Activated CD4-positive, CD25-positive, alpha-beta regulatory T cell treated with anti-CD3 and anti-CD28 coated beads, Interleukin-2, amount 50 U/mL, for 24 hours (primary cell): ENCODE measurements around the gene RYR2.
"Not testable (repeated sequence)": the region's sequence is repeated elsewhere in the genome, so short reads cannot be mapped to it uniquely, and the experiment has no call there.

ENCODE experiments used
- ATAC-seq, 2 donors: fragments of 150-1000 bp; cut with Tn5 transposase; one replicate each; pipeline ENCODE4 v1.10.0; 2021; ENCODE audit warnings: mild to moderate bottlenecking in 1 of 2, moderate library complexity in 1 of 2

RYR2 gene

GRCh38 chr1:237590386-237590785 is 548.4 kb downstream of the RYR2 start:
- no peak for ATAC-seq

GRCh38 chr1:237591353-237591752 is 549.4 kb downstream of the RYR2 start:
- ATAC-seq = no peak

GRCh38 chr1:237603036-237603568 is 561.1 kb downstream of the RYR2 start:
- ATAC-seq = not testable (repeated sequence)

- ATAC-seq = no peak
These were observed 566.4 kb downstream of the RYR2 start for GRCh38 chr1:237608433-237608832.

GRCh38 chr1:237610157-237610556 is 568.2 kb downstream of the RYR2 start:
- ATAC-seq = no peak

- no peak for ATAC-seq
These were observed 572.0 kb downstream of the RYR2 start for GRCh38 chr1:237613984-237614383.

- no peak for ATAC-seq
These were observed 577.6 kb downstream of the RYR2 start for GRCh38 chr1:237619553-237619952.

GRCh38 chr1:237634922-237635321 is 592.9 kb downstream of the RYR2 start:
- no peak for ATAC-seq

- ATAC-seq = no peak
These were observed 596.6 kb downstream of the RYR2 start for GRCh38 chr1:237638555-237638954.

GRCh38 chr1:237640011-237640671 is 598.2 kb downstream of the RYR2 start:
- ATAC-seq = no peak

GRCh38 chr1:237640966-237641365 is 599.0 kb downstream of the RYR2 start:
- no peak for ATAC-seq

- ATAC-seq = no peak
These were observed 608.8 kb downstream of the RYR2 start for GRCh38 chr1:237650809-237651208.

- ATAC-seq = no peak
These were observed 613.8 kb downstream of the RYR2 start for GRCh38 chr1:237655778-237656177.

- ATAC-seq = no peak
These were observed 622.4 kb downstream of the RYR2 start for GRCh38 chr1:237664348-237664747.

GRCh38 chr1:237670302-237670701 is 628.3 kb downstream of the RYR2 start:
- ATAC-seq = no peak

GRCh38 chr1:237671262-237671661 is 629.3 kb downstream of the RYR2 start:
- ATAC-seq = no peak

- ATAC-seq = no peak
These were observed 630.0 kb downstream of the RYR2 start for GRCh38 chr1:237671935-237672334.

GRCh38 chr1:237672748-237673147 is 630.8 kb downstream of the RYR2 start:
- ATAC-seq = no peak

- ATAC-seq = no peak
These were observed 631.6 kb downstream of the RYR2 start for GRCh38 chr1:237673631-237674030.

GRCh38 chr1:237677979-237678378 is 636.0 kb downstream of the RYR2 start:
- ATAC-seq = no peak

GRCh38 chr1:237679687-237680086 is 637.7 kb downstream of the RYR2 start:
- no peak for ATAC-seq

- no peak for ATAC-seq
These were observed 639.2 kb downstream of the RYR2 start for GRCh38 chr1:237681210-237681609.

GRCh38 chr1:237684236-237684635 is 642.3 kb downstream of the RYR2 start:
- no peak for ATAC-seq

GRCh38 chr1:237685551-237685950 is 643.6 kb downstream of the RYR2 start:
- ATAC-seq = no peak

- ATAC-seq = no peak
These were observed 645.8 kb downstream of the RYR2 start for GRCh38 chr1:237687804-237688203.
